HG02840 (cell line): ENCODE results near the gene SDS.

Experiments
- ATAC-seq: cut with Tn5 transposase; IDR thresholded peaks from one replicate; pipeline ENCODE4 v1.9.1; 2021; ENCODE audit warnings: mild to moderate bottlenecking, moderate library complexity, moderate number of reproducible peaks; ENCODE audit not compliant: unreplicated experiment, low FRiP score

Gene SDS

DNA sequence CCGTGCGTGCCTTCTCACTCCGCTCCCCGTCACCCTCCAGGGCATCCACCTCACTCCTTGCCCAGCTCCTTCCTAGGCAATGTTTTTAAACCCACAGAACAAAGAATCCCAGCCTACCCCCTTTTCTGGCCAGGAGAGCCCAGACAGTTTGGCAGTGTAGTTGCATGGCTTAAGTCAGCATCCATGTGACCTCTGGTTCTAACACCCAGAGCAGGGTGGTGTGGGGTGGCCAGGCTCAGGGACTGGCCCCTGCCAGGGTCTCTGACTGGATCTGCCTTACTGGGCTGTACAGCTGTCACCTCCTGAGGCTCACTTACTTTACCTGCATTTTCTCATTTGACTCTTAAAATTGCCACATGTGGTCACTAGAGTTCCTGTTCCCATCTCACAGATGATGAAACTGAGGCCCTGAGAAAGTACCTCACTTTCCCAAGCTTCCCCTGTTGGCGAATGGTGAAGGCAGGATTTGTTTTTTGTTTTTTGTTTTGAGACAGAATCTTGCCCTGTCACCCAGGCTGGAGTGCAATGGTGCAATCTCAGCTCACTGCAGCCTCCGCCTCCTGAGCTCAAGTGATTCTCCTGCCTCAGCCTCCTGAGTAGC, 18.3 kb downstream of the SDS start:
- ATAC-seq = no peak

DNA sequence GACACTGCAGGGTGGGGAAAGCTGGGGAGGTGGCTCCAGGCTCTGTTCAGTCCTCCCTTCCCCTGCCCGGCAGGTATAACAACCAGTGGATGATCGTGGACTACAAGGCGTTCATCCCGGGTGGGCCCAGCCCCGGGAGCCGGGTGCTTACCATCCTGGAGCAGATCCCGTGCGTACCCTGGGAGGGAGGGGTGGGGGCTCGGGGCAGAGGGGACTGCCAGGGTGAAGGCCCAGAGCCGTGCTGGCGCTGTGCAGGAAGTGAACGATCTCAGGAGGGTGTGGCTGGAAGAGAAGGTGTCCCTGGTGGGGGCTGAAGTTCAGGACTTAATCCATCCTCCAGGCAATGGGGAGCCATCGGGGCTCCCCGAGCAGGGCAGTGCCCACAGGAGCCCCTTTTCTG, 18.9 kb downstream of the SDS start:
- no peak for ATAC-seq

DNA sequence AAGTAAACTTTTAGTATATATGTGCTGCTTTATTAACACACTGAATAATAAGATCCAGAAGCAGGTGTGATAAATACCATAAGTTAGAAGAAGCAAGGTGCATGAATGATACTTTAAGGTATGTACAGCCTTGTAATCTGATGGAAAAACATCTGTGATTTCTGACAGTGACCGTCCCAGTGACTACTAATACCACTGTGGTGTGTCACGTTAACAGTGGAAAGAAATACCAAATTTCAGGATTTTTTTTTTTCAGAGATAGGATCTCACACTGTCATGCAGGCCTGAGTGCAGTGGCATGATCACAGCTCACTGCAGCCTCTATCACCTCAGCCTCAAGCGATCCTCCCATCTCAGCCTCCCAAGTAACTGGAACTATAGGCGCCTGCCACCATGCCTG, 21.5 kb downstream of the SDS start:
- no peak for ATAC-seq

DNA sequence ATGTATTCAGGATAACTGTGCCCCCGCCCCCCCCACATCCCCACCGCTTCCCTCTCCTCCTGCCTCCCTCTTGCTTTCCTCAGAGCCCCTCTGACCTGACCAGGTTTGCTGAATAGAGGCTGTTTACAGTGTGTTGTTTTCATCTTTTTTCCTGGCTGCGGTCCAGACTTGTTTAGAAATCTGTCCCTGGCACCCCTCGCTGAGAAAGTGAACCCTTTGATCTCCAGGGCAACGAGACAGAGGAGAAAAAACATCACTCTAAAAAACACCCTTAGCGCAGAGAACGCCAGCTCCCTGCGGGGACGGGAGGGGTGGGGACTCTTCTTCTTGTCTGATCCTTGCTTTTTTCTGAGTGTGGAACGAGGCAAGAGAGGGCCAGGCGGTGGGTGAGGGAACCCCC, 22.5 kb downstream of the SDS start:
- no peak for ATAC-seq

DNA sequence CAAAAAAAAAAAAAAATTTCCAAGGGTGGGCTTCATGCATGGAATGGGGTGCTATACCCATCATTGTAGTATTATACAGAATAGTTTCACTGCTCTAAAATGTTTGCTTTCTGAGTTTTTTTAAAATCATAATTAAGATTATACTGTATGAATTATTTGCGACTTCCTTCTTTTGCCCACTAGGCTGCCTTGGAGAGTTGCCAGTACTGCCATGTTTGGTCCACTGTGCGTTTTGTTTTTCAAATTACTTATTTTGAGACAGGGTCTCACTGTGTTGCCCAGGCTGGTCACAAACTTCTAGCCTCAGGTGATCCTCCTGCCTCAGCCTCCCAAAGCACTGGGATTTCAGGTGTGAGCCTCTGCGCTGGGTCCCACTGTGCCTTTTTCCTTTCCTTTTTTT, 25.4 kb downstream of the SDS start:
- no peak for ATAC-seq

DNA sequence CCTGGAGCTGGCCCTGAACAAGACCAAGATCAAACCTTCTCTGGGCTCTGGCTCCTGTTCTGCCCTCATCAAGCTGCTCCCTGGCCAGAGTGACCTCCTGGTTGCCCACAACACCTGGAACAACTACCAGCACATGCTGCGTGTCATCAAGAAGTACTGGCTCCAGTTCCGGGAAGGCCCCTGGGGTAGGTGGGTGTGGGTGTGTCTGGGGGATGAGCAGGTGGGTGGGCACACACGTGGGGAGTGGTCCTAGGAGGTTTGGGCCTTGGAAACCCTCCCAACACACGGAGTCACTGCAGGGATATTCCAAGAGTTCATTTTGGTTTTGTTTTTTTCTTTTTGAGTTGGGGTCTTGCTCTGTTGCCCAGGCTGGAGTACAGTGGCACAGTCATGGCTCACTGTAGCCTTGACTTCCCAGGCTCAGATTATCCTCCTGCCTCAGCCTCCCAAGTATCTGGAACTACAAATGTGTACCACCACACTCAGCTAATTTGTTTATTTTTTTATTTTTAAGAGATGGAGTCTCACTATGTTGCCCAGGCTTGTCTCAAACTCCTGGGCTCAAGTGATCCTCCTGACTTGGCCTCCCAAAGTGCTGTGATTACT, 28.8 kb downstream of the SDS start:
- ATAC-seq = no peak

DNA sequence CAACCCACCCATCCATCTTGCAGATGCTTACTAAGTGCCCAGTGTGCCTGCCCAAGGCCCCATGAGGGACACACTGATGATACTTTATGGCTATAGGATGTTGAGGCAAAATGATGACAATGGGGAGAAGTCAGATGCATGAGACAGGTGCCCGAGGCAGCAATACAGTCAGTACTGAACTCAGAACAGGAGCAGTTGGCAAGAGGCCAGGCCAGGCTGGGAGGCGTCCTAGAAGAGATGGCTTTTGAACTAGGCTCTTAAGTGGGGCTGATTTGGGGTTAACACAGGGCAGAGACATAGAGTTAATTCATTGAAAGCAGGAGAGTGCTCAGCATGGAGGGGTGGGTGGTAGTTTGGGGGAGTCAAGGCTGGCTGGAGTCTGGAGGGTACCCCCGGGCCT, 29.7 kb downstream of the SDS start:
- ATAC-seq = no peak

DNA sequence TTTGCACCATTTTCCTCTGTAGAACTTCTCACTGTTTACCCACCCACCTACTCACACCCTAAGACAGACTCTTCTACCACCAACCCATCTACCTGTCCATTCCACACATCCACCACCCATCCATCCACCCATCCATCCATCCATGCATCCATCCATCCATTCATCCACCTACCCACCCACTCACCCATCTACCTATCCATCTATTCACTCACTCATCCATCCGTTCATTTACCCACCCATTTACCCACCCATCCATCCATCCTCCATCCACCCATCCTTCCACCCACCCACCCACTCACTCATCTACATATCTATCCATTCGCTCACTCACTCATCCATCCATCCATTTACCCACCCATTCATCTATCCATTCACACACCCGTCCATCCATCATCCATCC, 30.2 kb downstream of the SDS start:
- no peak for ATAC-seq

DNA sequence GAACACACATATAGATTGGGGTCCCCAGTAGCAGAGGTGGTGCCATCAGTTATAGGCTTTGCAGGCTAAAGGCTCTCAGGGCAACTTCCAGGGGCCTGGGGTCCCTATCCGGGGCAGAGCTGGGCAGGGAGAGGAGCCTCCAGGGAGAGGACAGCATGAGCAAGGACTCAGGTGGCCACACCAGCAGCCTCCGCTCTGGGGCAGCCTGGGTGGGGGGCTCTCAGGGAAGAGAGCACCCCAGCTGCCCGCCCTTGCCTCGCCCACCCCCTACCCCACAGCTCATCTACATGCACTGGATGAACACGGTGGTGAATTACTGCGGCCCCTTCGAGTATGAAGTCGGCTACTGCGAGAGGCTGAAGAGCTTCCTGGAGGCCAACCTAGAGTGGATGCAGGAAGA, 31.3 kb downstream of the SDS start:
- ATAC-seq = no peak

DNA sequence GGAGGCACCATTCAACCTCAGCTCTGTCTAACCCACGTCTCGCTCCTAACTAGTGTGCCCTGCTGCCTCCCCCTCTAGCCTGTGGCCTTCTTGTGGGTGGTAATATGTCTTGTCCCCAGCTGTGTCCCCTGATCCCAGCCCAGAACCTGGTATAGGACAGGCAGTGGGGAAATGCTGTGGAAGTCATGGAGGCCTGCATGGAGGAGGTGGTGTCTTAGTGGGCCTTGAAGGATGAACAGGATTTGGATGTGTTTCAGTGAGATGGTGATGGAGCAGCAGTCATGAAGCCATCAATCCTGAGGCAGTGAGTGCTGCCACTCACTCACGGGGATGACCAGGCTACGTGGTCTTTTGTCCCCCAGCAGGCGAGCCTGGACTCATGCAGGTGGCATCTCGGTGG, 31.9 kb downstream of the SDS start:
- no peak for ATAC-seq

DNA sequence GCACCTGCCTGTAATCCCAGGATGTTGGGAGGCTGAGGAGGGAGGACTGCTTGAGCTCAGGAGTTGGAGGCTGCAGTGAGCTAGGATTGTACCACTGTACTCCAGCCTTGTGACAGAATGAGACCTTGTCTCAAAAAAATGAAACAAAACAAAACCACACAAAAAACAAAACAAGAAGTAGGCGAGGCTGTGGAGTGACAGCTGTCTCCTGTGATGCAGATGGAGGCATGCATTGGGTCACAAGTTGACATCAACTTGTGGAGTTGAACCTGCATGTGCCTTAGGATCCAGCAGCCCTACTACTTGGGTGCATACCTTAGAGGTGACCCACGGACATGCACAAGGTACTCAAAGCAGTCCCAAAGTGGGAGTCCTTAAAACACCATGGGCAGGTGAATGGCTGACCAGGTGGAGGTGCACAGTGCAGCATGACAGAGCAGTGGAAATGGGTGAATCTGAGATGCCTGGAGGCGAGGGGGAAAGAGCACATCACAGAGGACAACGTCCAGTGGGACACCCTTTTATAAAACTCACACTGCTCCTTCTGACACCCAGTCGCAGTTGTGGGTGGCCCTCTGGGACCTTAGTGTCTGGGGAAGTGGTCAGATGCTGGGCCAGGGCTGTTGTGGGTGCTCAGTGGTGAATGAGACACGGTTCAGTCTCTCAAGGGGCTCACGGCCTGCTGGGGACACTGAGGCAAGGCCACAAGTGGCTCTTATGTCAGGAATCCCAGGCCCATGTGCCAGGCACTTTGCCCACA, 32.6 kb downstream of the SDS start:
- no peak for ATAC-seq

DNA sequence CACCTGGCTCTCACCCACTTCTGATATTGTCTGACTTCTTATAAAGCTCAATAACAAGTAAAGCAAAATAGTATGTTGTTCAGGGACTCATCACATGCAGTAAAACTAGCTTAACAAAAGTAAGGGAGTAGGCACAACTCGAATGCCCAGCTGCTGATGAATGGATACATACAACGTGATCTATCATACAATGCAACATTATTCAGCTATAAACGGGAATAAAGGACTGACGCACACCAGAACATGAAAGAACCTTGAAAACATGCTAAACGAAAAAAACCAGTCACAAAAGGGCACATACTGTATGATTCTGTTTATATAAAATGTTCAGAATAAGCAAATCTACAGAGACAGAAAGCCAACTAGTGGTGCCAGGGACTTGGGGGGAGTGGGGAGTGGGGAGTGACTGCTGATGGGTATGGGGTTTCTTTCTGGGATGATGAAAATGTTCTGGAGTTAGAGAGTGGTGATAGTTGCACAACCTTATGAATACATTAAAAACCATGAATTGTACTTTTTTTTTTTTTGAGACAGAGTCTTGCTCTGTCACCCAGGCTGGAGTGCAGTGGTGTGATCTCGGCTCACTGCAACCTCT, 34.2 kb downstream of the SDS start:
- ATAC-seq = no peak

DNA sequence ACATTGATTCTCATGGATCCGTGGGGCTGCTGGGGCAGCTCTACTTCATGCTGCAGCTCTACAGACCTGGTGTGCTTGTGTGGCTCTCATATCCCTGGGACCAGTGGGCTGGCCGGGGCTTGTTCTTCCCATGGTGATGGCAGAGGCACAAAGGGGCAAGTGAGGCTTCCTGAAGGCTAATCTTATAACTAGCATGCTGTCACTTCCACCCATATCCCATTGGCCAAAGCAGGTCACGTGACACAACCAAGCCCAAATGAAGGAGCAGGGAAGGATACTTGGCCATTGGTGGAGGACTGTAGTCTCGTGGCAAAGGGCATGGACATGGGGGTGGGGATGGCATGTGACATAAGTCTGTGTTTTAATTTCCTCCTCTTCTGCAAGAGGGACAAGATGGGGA, 35.4 kb downstream of the SDS start:
- ATAC-seq = no peak

DNA sequence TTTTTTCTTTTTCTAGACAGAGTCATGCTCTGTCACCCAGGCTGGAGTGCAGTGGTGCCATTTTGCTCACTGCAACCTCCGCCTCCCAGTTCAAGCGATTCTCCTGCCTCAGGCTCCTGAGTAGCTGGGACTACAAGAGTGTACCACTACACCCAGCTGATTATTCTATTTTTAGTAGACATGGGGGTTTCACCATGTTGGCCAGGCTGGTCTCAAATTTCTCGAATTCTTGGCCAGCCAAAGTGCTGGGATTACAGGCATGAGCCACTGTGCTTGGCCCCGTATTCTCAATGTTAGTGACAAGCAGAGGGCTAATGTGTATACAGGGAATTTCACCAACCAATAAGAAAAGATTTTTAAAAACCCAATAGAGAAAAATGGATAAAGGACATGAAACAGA, 36.9 kb downstream of the SDS start:
- ATAC-seq = no peak

DNA sequence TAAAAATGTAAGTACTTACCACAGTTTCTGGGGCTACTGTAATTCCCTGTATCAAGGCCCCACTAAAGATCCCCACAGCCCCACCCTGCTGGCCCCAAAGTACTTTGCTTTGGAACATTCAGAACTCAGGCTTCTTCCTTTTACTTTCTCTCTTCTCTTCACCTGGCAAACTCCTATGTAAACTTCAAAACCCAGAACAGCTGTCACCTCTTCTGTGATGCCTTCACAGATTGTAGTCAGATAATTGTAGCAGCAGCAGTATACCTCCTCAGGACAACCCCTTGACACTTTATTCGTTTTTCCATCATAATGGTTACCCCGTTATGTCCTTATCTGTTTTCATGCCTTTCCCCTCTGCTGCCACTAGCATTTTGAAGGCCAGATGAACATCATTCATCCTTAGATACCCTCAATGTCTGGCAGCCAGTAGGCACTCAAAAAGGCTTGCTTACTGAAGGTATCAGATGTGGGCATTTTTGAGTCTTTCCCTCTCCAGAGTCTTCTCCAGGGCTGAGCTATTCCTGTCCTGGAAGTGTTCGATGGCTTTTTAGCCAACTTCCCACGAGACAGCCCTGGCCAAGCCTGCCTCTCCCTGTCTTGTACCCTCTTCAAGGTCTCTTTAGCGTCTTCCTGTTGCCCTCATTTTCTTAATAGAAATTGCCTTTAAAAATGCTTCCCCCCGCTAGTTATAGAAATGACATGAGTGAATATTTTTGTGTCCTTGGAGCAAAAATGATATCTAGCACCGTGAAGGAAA, 37.9 kb downstream of the SDS start:
- ATAC-seq = no peak

DNA sequence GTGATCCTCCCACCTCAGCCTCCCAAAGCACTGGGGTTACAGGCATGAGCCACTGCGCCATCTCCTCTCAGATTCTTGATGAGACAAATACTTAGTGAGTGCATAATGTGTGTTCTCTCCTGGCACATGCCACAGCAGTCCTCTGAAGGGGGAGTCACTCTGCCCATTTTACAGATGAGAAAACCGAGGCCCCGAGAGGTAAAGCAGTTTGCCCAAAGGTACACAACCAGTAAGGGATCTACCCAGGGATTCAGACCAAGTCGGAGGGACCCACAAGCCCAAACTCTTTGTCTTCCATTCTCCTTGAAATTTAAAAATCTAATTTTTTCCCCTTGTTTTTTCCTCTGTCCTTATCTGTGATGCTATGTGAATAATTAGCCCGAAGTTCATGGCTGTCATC, 39.0 kb downstream of the SDS start:
- ATAC-seq = no peak

DNA sequence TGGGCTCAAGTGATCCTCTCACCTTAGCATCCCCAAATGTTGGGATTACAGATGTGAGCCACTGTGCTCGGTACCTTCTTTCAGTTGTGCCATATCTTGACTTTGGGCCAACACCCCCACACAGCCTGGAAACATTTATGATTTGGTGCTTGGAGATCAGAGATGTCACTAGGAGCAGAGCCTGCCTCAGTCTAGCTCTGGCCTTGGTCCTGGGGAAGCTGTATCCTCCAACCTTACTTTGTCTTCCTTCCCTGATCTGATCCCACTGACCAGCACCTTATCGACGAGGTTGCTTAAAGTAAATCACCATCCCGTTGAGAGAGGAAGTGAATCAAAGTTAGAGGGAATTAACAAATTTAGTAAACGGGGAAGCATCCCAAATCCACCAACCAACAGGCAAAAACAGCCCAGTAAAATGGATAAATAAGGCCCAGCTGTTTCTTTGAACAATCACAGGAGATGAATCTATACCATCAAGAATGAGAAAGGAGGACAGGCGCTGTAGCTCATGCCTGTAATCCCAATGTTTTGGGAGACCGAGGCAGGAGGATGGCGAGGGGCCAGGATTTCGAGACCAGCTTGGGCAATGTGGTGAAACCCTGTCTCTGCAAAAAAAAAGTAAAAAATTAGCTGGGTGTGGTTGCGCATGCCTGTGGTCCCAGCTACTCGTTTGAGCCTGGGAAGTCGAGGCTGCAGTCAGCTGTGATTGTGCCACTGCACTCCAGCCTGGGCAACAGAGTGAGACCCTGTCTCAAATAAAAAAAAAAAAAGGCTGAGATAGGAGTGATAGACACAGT, 41.9 kb downstream of the SDS start:
- ATAC-seq = no peak

DNA sequence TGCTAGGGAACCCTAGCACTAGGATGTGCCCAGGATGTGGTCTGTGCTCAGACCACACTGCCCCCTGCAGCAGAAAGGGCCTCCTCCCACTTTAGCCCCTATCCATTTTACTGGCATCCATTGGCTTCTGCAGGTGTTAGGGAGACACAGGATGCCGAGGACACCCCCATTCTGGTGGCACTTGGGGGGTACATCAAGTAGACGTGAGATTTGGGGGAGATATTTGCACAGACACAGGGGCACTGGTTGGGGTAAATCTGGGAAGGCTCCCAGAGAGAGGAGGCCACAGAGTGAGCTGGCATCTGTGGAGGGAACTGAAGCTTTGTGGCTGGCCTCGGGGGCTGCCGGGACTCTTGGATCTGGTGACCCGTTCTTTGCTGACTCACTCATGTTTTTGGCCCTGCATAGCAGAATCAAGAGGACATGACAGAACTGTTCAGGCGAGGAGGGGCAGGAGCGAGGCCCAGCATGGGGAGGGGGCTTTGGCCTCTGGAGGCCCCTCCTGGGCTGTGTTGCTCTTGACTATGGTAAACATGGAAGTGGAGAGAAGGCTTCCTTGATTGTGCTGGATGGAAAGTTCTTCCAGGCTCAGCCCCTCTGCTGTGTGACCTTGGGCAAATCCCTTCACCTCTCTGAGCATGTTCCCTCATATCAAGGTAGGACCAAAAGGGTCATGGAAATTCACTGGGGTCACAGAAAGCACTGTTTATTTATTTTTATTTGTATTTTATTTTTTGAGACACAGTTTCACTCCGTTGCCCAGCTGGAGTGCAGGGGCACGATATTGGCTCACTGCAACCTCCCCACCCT, 43.5 kb downstream of the SDS start:
- ATAC-seq = no peak

DNA sequence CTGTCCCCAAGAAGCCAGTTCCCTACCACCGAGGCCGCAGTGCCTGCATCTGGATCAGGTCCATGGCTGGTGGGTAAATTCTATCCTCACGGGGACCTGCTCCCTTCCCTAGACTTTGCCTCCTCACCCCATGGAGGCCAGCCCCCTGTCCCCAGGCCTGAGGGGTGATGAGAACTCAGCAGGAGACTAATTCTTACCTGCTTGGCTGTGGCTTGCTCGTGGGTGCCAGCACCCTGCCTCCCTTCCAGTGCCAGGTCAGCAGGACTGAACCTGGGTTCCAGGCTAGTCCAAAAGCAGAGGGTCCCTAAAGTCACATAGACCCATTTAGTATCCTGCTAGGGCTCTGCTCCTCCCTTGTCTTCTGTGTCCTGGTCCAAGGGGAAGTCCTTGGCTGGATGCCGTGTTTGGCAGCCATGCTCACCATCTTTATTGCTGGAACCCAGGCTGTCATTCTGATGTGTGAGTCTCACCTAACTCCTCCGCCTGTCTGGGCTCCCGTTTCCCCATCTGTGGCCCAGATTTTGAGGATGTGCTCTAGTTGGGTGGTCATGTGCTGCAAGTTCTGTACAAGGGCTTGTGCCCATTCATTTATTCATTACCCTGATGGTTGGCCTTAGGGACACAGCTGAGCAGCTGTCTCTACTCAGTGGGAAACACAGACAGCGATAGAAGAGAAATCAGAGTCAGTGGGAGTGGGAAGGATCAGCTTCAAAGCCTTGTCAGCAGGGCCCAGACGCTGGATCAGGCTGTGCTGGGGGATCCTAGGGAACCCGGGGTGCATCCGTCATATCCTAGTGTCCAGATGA, 44.4 kb downstream of the SDS start:
- ATAC-seq = peak; percentile 5
